Hematopoietic multipotent progenitor cell treated with erythropoietin and hydrocortisone succinate and interleukin-3 and kit ligand, for 15 days (in vitro differentiated cells): ENCODE measurements around the gene NDUFA8.

Experiments used
- DNase-seq: peaks from one replicate; pipeline ENCODE4 v3.0.0-alpha.2; 2015; ENCODE audit warnings: low spot score

Gene NDUFA8

GRCh38 chr9:122135529-122135859, 24.1 kb downstream of the NDUFA8 start:
- DNase-seq, result no peak

- DNase-seq, result no peak
Measured at GRCh38 chr9:122134822-122135528, 24.6 kb downstream of the NDUFA8 start.

- no peak for DNase-seq
Measured at GRCh38 chr9:122133984-122134535, 25.5 kb downstream of the NDUFA8 start.

- DNase-seq, result no peak
Measured at GRCh38 chr9:122133263-122133983, 26.2 kb downstream of the NDUFA8 start.

- no peak for DNase-seq
Measured at GRCh38 chr9:122132539-122132938, 27.0 kb downstream of the NDUFA8 start.

GRCh38 chr9:122131401-122132001, 28.1 kb downstream of the NDUFA8 start:
- no peak for DNase-seq

- no peak for DNase-seq
Measured at GRCh38 chr9:122130837-122131236, 28.7 kb downstream of the NDUFA8 start.

- no peak for DNase-seq
Measured at GRCh38 chr9:122129969-122130368, 29.6 kb downstream of the NDUFA8 start.

- no peak for DNase-seq
Measured at GRCh38 chr9:122128969-122129343, 30.6 kb downstream of the NDUFA8 start.

GRCh38 chr9:122128007-122128968, 31.3 kb downstream of the NDUFA8 start:
- DNase-seq, result no peak

GRCh38 chr9:122127396-122127798, 32.2 kb downstream of the NDUFA8 start:
- no peak for DNase-seq

GRCh38 chr9:122126331-122127261, 33.0 kb downstream of the NDUFA8 start:
- DNase-seq, result no peak

GRCh38 chr9:122125509-122126330, 33.9 kb downstream of the NDUFA8 start:
- DNase-seq, result no peak

GRCh38 chr9:122125158-122125508, 34.4 kb downstream of the NDUFA8 start:
- peak; percentile 84 for DNase-seq

- no peak for DNase-seq
Measured at GRCh38 chr9:122124528-122124927, 35.1 kb downstream of the NDUFA8 start.

GRCh38 chr9:122124048-122124447, 35.5 kb downstream of the NDUFA8 start:
- no peak for DNase-seq

- peak; percentile 84 for DNase-seq
Measured at GRCh38 chr9:122122903-122123632, 36.5 kb downstream of the NDUFA8 start.

- DNase-seq, result no peak
Measured at GRCh38 chr9:122122468-122122867, 37.1 kb downstream of the NDUFA8 start.

GRCh38 chr9:122121931-122122330, 37.6 kb downstream of the NDUFA8 start:
- no peak for DNase-seq
